Kidney glomerular epithelial cell (primary cell): ENCODE data around the gene KCNN1.

Source experiments
- DNase-seq: peaks from one replicate; lab custom pipeline; 2025; lab: John Stamatoyannopoulos, UW

The KCNN1 gene

DNA sequence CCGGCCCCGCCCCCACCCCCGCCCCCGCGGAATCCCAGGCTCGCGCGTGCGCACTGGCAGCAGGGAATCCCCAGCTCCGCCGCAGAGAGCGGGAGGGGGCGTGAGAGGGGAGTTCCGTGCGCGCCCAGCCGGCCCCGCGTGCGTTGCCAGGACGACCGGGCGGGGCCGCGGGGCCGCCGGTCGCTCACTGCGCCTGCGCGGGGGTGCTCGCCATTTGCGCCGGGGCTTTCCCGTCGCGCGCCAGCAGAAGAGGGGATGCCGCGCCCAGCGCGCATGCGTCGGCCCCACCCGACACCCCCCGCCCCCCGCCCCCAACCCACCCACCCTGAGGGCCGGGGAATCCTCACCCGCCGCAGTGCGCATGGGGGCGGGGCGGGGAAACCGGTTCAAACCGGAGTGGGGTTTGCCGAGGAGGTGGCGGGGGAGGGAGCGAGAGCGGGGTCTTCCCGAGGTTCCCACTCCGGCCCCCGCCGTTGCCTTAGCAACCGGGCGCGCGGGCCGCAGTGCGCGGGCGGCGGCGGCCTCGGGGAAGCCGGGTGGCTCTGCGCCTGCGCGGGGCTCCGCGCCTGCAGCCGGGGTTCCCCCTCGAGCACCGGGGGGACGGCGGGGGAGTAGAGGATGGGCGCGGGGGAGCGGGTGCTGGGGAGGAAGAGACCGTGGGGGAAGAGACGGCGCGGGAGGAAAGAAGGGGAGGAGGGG lies 18.9 kb upstream of the KCNN1 start:
- DNase-seq, result peak; percentile 90

DNA sequence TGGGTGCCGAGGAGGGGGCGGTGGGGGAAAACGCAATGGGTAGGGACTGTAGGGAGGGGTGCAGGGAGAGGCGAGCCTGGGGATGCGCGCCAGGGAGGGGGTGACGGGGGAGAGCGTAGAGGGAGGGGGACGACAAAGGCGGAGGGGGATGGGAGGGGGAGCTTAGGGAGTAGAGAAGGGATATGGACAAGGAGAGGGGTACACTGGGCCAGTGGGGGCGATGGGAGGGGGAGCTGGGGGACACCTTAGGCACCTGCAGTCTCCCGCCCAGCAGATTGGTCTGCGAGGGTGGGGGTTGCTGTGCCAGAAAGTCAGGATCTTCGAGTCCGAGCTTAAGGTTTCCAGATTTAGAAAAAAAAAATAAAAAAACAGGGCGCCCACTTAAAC lies 18.4 kb upstream of the KCNN1 start:
- DNase-seq, result no peak

- DNase-seq, result no peak
Measured at GRCh38 chr19:17948931-17949930, 17.7 kb upstream of the KCNN1 start.

DNA sequence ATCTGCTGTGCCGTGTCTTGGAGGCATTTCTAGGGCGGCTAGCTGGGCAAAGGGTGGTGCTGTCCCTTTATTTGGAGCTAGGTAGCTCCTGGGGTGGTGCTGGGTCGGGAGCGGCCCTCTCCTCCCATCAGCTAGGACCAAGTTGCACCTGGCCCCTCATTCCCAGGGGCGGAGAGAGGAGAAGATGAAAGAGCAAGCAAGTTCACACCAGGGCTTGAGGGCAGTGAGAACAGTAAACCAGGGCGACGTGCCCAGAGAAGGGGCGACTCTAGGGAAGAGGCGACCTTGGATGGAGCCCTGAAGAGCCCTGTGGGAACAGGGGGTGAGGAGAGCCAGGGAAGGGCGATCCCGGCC lies 17.0 kb upstream of the KCNN1 start:
- no peak for DNase-seq

DNA sequence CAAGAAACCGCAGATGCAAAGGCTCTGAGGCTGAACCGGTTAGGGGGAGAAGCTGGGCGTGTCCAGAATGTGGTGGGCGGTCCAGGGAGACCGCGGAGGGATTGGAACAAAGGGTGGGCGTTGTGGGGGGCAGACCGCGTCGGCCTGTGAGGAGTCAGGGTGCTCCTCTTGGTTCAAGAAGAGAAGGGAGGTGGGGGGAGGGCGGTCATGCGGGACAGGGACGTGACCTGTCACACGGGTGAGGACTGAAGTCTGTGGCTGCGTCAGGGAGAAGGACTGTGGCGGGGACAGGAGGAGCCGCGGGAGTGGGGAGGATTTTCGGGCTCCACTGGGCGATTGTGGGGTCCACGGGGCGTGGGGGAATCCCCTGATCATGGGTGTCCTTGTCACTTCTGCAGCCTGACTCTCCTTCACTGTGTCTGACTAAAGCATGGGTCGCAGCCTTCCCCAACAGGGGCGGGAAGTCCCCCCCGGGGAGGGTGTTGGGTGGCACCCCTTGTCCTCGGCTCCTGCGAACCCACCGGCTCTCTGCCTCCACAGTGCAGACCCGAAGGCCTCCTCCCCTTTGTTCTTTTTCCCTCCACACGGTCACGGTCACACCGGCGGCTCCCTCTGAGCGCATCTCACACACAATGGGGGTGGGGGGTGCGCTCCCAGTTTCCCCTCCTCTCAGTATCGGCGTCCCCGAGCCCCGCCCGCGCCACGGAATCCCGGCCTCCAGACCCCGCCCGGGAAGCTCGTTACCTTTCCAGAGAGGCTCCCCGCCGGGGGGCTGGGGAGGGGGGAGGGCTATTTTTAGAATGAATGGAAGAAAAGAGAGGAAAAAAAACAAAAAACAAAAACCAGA lies 16.4 kb upstream of the KCNN1 start:
- no peak for DNase-seq

DNA sequence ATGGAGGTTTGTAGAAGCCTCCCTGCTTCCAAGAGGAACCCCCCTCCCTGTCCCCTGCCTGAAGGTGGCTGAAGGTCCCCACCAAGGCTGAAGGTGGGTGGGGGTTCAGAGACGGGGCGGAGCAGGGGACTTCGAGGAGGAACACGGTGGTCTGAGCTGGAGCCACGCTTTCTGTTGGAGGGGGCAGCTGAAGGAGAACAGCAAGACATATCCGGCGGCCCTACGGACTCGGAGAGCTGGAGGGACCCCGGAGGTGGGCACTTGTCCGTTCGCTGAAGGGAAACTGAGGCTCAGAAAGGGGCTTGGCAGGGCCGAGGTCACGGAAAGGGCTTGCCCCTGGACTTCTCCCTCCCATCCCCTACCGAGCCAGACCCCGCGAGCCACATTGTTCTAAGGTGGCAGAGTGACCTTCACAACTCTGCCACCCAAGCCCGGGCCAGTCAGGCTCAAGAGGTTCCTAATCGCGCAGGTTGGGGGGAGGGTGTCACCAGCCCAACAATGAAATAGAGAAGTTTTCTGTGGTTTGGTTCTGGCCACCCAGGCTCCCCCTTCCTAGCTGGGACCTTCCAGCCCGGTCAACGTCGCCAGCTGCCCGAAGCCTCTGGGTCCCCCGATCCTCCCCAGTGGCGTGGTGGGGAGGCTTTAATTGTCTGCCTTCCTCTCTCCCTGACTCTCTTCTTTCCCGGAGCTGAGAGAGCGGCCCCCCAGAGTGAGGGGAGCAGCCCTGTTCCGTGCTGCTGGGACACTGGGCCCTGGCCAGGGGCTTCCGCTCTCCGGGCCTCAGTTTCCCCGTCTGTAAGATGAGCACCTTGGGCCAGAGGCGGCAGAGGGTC lies 15.5 kb upstream of the KCNN1 start:
- no peak for DNase-seq

DNA sequence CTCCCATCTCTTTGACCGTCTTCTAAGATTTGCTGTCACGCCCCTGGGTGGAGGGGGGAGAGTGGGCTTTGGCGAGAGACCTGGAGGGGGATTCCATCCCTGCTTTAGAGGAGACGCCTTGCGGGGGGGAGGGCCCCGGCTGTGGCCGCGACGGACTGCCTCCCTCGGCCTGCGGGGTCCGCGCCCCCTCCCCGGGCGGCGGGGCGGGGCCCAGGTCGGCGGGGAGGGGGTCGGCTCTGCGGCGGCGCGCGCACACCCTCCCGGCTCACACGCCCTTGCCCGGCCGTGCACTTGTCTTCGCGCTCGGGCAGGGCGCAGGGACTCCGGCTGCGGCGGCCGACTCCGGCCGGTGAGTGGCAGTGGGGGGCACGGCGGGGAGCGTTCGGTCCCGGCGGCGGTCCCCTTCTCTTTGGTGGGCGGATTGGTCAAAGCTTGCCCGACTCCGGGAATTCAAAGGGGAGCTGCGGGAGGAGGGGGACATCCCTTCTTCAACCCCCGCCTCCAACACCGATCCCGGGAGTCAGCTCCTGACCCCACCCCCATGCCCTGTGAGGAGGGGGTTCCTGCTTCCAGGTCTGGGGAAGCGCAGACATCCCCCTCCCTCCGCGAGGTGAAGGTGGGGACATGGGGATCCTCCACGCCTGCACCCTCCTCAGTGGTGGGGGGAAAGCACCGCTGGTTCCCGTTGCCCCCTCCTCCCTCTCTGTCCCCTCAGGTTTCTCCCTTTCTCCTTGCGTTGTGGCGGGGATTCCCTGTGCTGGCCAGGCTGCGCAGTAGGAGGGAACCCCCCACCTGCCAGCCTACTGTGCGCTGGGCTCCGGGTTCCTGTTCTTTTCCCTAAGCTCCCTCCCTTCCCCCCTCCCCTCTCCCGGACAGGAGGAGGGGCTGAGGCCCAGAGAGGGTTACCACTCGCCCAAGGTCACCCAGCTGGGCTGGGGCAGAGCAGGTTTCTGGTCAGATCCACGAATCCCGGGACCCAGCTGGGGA lies 14.6 kb upstream of the KCNN1 start:
- DNase-seq, result no peak

- no peak for DNase-seq
Measured at GRCh38 chr19:17953316-17953801, 13.5 kb upstream of the KCNN1 start.

- no peak for DNase-seq
Measured at GRCh38 chr19:17953869-17954268, 13.0 kb upstream of the KCNN1 start.

DNA sequence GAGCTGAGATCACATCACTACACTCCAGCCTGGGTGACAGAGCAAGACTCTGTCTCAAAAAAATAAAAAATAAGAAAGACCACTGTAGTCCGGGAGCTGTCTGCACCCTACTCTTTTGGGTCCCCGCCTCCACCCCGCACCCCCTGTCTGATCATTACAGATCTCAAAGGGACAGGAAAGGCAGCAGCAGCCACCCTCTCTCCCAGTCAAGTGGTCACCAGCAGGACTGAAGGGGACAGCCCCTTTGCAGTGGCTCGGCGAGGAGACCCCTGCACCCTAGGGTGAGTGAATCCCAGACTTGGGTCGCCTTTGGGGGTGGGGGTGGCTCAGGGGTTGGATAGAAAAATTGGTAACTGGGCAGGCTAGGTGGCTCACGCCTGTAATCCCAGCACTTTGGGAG lies 12.5 kb upstream of the KCNN1 start:
- DNase-seq, result no peak

DNA sequence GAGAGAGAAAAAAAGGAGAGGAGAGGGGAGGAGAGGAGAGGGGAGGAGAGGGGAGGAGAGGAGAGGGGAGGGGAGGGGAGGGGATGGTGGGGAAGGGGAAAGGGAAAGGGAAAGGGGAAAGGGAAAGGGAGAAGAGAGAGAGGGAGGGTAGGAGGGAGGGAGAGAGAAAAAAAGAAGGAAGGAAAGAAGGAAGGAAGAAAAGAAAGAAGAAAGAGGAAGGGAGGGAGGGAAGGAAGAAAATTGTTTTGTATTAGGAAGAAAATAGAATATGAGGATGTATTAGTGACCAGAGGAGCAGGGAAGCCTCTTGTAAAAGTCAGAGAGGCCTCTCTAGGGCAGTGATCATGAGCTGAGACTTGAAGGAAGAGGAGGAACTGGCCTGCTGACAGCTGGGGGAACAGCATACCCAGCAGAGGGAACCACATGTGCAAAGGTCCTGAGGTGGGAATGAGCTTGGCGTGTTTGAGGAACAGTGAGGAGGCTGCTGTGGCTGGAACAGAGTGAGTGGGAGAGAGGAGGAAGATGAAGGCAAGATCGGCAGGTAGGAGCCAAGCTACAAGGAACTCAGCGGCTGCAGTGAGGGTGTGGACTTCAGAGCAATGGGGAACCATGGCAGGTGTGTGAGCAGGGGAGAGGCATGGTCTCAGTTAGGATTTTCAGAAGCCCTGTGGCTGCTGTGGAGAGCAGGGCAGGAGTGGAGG lies 9.6 kb upstream of the KCNN1 start:
- no peak for DNase-seq

DNA sequence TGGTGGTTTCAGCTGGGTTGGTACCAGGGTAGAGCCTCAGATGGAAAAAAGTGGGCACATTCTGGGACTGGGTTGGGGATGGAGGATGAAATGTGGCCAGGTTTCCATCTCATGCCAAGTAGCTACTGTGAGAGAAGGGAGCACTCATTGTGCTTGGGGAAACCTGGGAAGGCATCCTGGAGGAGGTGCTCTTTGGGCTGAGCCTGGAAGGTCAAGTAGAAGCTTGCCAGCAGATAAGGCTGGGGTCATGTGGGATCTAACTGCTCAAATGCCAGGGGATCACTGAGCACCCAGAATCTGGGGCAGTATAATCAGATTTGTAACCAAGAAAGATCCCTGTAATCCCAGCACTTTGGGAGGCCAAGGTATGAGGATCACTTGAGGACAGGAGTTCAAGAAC lies 9.0 kb upstream of the KCNN1 start:
- no peak for DNase-seq

GRCh38 chr19:17963936-17964691 lies 2.8 kb upstream of the KCNN1 start:
- no peak for DNase-seq

DNA sequence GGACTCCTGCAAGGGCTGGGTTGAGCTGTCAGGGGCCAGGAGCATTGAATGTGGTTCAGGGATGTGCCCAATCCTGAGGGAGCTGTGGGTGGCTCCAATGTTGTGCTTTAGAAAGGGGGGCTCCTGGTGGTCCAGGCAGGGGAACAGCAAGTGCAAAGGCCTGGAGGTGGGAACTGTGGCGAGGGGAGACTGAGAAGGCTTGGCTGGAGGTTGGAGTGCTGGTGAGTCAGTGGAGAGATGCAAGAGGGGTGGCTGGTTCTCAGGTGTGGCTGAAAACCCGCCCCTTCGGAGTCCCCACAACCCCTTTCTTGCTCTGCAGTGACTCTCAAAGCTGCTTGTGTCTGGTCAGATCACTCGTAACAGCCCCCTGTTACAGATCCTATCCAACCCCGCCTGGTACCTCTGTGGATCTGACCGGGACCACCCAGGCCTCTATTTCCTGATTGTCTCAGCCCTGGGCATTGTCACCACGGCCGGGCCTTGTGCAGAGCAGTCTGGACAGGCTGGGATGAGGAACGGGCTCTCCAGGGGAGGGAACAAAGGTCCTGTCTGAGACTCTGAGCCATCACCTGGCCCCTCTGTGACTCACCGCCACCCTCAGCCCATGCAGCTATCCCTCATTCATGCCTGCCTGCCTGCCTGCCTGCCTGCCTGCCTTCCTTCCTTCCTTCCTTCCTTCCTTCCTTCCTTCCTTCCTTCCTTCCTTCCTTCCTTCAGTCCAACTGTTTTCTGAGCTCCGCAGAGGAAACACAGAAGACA lies 1.4 kb upstream of the KCNN1 start:
- no peak for DNase-seq

GRCh38 chr19:17966129-17966483 lies 801 bp upstream of the KCNN1 start:
- no peak for DNase-seq

DNA sequence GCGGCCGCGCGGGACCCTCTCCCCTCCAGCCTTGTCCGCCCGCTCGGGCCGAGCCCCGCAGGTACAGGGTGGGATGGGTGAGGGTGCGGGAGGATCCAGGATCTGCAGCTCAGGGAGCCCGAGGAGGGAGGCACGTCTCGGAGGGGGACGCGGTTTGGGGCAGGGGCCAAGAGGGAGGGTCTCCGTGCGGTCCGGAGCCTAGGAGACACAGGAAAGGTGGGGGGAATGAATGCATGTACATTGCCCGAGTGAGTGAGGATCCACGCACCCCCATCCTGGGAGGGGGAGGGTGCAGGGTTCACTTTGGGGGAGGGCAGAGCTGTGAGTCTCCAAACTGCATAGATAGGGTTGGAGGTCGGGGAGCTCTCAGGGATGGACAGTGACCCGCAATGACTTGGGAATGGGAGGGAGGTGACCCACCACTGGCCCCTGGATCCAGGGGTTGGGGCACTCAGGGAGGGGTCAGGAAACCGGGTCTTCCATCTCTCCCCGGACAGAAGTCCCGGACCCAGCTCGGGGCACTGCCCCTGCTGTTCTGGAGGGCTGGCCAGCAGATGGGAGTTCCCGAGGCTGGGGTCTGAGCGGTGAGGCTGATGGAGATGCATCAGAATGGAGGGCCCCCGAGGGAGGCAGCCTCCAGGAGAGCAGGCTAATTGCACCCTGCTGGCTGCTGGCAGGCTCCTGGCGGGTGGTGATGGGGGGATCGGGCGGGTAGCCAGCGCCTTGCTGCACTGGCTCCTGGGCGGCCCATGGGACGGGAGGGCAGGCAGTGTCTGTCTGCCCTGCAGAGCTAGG lies 547 bp downstream of the KCNN1 start:
- no peak for DNase-seq

- DNase-seq, result no peak
Measured at GRCh38 chr19:17968362-17968761, 1.5 kb downstream of the KCNN1 start.
